CD4-positive, alpha-beta T cell treated with Interleukin-17A for 1 hour (primary cell): Measurements from ENCODE around the gene PTPRN2.
"Not testable (repeated sequence)": the region's sequence is repeated elsewhere in the genome, so short reads cannot be mapped to it uniquely, and the experiment has no call there.

Source experiments
- DNase-seq: peaks from one replicate; pipeline ENCODE4 v3.0.0-alpha.2; 2020

The PTPRN2 gene

DNA sequence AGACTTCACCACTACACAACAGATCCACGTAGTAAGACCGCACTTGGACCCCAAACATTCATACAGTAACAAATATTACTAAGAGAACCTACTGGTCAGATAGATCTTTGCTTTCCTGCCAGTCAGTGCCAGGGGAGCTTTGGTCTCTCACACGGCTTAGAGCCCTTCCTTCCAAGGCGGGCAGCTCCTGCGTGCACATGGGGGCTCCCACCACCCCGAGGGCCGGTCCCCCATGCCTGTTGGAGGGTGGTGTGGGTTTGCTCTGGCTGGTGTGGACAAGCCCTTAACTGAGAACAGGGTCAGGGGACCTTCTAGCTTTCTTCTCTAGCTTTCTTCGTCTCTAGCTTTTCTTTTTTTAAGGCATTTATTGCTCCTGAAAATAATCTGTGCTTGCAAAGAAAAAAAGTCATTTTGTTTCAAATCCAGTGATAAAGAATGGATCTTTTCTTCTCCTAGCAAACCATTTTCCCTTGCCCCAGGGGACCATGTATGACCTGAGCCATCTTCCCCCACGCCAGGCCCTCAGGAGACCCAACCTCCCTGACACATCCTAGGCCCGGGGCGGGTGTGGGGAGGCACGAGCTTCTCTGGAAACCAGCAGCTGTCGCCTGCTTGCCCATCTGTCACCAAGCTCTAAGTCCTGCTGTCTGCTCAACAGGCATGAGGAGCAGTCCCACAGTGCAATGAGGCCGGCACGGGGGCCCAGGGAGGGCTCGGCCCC, 591.1 kb downstream of the PTPRN2 start:
- no peak for DNase-seq

DNA sequence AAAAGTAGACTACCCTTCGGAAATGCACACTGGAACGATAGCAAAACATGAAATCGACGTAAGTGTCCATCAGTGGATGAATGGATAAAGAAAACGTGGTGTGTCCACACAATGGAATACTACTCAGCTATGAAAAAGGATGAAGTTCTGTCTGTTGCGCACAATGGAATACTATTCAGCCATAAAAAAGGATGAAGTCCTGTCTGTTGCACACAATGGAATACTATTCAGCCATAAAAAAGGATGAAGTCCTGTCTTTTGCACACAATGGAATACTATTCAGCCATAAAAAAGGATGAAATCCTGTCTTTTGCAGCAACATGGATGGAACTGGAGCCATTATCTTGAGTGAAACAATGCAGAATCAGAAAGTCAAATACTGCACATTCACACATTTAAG, 591.8 kb downstream of the PTPRN2 start:
- DNase-seq: no peak

DNA sequence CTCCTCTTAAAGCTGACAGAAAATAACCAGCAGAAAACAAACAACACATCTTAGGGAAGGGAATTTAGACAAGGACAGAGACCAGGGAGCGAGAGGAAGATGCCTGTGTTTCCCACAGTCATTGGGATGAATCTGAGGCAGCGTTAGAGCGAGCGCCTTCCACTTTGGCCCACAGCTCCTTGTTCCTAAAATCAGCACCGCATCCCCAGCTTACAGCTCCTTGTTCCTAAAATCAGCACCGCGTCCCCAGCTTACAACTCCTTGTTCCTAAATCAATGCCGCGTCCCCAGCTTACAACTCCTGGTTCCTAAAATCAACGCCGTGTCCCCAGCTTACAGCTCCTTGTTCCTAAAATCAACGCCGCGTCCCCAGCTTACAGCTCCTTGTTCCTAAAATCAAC, 593.3 kb downstream of the PTPRN2 start:
- no peak for DNase-seq

DNA sequence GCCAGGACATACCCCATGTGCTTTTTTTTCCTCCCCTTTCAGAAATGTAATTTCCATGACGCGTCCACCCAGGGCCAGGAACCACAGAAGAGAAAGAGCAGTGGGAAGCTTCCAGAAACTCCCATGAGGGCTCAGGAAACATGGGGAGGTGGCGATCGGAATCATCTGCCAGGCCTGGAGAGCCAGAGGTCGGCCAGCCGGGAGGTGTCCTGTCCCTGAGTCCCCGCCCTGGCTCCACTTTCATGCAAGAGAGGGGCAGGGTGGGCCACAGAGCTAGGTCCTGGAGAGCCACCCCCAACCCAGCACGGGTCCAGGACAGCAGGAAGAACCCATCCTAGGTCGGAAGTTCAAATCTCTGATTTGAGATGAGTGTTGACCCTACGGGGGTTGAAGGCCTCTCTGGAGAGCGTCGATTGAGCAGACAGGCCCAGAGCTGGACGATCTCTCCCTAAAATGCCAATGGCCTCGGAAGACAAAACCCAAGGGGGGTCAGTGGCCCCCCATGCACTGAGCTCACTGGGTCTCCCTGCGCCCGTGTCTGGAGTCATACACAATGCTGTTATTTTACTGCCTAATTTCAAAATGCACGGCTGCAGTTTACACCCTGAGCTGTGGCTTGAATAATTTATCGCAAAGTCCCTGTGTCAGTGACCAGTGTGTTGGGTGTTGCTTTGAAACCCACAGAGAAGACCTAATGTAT, 594.1 kb downstream of the PTPRN2 start:
- no peak for DNase-seq

DNA sequence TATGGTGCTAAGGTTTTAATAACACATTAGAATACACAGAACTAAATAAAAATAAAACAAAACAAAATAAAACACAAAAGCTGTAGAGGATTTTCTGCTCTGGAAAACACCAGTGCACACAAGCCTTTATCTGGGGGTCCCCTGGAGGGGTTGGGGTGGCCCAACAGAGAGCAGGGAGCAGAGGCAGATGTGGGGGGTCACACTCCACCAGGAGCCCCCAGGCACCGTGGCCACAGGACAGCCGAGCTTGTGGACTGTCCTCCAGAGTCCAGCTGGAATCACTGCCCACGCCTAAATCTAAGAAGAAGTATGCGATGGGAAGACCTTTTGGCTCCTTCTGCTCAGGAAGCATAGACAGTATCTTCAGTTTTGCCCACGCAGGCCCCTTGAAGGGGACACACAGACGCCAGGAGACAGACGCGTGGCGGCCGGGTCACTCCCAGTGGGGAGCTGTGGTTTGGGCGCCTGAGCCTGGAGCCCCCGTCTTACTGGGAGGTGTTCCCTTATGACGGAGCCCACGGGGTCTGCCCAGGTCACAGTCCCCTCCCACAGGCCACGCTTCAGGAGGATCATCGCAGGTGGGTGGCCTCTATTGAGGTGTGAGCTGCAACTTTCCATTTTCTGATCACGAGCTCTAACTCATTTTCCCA, 595.0 kb downstream of the PTPRN2 start:
- DNase-seq: no peak

DNA sequence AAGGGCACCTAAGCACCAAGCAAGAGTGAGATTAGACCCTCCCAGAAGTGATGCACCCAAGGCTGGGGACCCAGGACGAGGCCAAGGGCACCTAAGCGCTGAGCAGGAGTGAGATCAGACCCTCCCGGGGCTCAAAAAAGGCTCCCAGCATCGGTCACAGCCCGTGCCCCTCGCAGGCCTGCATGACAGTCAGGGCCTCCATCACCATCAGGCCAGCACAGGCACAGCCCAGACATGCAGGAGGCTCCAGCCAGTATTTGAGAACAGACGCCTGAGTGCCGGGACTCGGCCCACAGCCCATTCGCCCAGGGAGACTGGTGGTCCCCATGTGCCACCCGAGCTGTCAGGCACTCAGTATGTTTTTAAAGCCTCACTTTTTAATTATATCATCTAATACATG, 595.9 kb downstream of the PTPRN2 start:
- DNase-seq: no peak

DNA sequence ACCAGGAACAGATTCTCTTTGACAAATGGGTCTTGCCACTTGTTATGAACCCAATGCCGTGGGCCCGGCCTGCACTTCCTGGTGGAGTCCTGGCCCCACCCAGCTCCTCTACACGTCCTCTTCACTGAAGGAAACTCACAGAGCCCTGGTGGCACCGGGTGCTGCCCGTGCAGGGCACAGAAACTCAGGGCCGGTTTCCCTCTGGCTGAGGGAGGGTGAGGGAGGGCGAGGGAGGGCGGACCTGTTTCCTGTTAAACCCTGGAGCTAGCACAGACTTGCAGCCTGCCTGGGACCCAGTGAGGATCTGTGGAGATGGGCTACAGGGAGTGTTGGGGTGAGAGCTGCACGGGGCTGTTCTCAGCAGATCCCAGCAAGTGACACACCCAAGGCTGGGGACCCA, 596.3 kb downstream of the PTPRN2 start:
- DNase-seq: no peak

DNA sequence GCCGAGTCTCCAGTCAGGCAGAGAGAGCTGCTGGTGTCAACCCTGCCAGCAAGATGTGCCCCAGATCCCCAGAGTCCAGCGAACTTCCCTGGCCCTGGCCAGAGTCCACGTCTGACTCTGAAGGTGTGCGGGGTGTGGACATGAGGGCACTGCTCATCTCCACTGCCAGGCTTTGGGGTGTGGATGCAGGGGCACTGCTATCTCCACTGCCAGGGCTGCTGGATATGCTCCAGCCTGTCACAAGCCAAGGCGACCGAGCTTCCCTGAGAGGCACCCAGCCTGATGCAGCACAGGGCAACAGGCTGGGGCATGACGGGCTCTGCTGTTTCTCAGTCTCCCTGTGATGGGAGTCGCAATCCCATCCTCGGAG, 596.8 kb downstream of the PTPRN2 start:
- no peak for DNase-seq

DNA sequence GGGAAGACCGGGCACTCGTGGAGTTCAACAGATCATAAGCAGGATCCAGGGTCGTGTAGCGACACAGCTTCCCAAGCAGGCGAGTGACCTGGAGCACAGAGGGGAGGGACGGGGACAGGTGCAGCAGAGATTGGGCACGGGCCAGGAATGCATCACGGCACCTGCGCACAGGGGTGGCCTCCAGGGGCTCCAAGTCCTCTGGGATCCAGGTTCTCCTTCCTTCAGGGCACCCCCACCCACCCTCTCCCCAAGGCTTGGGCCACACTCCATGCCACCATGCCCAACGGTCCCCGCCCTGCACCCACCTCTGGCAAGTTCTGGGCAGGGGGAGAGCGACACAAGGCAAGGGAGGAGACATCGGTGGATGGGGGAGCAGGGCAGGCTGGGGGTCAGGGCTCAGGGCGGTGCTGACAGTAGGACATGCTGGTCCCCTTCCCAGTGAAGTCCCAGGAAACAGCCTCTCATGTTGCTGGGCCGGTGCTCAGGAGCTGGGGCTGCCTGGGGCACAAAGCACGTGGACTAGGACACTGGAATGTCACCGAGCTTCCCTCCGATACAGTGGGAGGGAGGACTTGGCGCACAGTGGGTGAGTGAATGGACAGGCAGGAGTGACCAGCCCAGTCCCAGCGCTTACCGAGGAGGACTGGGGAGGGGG, 597.3 kb downstream of the PTPRN2 start:
- DNase-seq: no peak

DNA sequence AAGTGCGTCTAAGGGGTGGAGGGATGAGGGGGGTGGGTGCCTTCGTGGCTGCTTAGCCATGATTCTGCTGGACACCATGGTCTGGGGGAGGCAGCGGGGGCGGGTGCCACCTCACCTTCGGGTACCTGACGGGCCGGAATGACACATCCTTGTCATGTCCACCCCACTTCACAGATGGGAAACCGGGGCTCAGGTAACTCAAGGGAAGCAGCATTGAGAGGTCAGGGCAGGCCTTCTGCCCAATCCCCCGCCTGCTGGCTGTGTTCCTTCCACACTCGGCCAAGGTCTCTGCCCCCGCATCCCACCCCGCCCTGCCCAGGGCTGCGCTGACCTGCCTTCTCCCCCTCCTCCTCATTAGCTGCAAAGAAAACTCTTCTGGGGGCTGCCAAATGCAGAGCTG, 598.0 kb downstream of the PTPRN2 start:
- no peak for DNase-seq

DNA sequence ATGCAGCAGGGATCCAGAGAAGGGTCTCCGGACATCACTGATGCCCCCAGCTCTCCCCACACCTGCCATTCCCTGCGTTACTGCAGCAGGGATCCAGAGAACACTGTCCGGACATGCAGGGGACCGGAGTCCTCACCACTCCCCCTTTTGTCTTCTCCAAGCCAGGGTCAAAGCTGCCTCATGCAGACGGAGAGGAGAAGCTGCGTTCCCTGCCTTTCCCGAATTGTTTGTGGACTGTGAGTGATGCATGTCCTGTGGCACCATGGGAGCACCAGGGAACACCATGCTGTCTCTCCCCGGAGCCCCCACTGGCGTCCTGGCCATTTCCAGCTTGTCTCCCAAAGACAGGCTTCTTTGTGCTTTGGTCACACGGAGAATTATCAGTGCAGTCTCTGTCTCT, 599.7 kb downstream of the PTPRN2 start:
- no peak for DNase-seq

DNA sequence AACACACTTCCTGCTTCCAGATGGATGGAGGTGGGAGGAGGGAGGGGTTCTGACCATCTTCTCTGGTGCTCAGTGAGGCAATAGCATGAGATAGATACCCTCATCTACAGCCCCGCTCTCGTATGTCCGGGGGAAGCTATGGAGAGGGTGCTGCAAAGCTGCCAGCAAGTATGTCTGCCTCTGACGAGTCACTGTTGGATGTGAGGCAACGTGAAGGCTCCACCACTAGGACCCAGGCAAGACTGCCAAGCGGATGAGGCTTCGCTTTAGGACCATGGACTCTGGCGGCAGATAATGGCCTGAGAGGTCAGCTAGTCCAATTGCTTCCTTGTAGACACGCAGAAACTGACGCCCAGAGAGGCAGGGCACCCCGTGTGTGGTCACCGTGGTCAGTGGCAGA, 601.6 kb downstream of the PTPRN2 start:
- DNase-seq: no peak

DNA sequence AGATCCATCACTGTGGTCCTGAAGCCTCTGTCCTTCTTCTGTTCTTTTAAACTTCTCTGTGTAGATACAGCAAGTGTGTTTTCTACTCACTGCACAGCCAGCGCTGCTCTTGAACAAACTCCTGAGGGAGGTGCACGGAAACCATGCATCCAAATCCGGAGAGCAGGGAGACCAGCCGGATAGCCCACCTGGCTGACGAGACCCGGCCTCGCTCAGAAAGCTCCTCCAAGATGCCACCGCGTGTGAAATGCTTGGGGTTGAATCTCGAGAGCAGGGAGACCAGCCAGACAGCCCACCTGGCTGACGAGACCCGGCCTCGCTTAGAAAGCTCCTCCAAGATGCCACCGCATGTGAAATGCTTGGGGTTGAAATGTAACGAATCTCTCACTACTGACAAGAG, 602.0 kb downstream of the PTPRN2 start:
- DNase-seq: no peak

DNA sequence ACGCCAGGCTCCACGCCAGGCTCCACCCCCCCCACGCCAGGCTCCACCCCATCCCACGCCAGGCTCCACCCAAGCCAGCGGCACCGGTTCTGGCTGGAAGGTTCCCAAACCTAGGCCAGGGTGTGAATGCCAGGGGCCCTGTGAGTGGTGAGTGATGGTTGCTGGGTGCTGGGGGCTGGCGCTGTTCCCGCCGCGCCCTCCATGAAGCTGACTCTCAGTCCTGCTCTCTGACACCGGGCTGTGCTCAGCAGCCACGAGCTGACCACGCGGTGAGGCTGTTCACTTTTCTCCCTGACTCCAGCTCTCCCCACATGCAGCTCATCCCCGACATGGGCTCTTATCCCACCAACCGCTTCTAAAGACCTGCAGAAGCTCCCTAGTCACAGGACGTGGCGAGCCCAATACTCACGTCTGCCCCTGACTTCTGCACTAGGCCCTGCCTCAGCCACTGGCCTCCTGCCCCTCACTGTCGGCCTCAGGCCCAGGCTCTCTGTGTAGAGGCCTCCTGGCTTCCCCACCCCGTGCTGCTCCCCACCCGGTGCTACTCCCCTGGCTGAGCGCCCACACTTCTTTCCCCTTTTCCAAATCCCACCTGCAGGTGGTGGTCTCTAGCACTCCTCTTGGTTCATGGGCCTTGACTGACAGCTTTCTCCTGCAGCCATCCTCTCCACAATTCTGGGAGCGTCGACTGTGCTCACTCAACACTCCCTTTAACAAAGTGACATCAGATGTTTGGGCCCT, 603.0 kb downstream of the PTPRN2 start:
- DNase-seq: no peak

DNA sequence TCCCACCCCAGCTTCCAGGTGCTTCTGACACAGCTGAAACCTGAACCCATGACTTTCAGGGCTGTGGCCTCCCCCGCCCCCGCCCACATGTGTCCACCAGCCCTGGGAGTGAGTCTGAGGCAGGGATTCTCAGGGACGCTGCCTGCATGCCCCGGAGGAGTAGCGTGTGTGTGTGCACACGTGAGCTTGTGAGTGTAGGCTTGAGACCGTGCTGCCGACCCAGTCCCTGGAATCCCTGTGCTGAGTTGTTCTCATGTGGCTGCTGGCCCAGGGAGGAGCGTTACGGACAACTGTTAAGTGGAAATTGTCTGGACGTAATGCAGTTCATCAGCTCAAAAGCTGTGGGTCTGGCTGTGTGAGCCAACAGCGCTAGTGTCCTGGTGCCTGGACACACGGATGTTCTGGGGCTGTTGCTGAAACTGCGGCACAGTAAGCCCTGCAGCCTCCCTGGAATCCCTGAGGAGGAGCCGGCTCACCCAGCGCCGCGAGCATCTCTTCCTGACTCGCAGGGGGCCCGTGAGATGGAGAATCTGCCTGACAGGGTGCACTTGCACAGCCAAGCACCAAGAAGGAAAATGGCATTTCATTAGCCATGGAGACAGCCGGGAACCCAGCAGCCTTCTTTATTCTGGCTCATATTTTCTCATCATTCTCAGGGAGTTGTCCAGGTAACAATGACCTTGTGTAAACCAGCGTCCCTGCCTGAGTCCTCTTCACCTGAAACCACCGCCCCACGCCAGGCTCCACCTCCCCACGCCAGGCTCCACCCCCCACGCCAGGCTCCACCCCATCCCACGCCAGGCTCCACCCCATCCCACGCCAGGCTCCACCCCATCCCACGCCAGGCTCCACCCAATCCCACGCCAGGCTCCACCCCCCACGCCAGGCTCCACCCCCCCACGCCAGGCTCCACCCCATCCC, 603.9 kb downstream of the PTPRN2 start:
- DNase-seq: no peak

DNA sequence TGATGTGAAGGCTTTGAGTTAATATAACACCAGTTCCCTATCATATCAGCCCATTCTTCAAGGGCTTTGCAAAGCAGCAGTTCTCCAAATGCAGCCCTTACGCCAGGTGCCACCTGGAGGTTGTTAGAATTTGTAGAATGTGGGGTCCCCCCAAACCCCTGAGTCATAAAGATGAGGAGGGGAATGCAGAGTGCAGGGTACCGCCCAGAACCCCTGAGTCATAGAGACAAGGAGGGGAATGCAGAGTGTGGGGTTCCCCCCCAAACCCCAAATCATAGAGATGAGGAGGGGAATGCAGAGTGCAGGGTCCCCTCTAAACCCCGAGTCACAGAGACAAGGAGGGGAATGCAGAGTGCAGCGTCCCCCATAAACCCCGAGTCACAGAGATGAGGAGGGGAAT, 605.8 kb downstream of the PTPRN2 start:
- DNase-seq: no peak

DNA sequence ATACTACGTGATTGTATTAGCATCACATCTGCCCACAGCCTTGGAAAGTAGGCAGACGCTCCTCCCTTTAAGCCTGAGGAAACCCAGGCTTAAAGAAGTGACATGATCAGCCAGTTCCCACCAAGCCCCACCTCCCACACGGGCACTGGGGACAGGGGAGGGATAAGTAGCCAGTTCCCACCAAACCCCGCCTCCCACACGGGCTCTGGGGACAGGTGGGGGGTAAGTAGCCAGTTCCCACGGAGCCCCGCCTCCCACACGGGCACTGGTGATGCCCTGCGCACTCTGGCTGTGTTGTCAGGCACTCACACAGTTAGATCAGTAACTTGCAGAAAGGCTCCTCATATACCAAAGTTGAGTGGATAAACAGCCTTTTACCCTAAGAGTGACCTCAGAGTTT, 606.8 kb downstream of the PTPRN2 start:
- no peak for DNase-seq

DNA sequence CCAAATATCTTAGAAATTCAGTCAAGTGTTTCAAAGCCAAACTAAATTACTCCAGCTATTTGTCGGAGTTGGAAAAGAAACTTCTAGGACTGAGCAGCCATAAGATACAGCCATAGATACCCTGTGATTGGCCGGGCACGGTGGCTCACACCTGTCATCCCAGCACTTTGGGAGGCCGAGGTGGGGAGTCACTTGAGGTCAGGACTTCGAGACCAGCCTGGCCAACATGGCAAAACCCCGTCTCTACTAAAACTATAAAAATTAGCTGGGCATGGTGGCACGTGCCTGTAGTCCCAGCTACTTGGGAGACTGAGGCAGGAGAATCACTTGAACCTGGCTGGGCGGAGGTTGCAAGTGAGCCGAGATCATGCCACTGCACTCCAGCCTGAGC, 607.3 kb downstream of the PTPRN2 start:
- not testable (repeated sequence) for DNase-seq

DNA sequence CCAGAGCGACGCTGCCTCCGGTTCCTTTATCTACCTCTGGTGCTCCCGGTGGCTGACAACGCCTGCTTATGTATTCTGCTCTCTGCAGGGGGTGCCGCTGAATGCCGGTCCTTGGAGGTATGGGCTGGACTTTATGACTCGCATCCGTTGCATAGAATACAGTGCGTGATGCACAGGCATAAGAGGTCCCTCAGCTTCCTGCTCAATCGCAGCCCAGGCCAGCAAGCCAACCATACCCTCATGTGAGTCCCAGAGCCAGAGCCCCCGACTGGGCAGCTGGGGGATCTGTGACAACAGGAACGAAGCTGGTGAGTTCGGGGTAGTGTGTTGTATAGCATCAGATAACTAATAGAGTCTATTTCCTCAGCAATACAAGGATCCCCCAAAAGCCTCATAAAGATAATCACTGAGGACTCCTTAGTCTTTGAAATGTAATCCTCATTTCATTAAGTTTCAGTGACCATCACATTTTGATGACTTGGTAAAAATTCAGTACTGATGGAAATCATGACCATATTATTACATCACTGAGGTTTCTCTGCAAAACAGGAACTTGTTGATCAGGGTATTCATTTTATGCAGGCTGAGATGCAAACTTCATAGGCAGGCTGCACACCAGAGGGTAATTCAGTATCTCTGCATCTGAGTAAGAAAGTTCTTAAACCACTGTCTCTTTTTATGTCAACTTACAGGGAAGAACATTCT, 607.8 kb downstream of the PTPRN2 start:
- DNase-seq: no peak

DNA sequence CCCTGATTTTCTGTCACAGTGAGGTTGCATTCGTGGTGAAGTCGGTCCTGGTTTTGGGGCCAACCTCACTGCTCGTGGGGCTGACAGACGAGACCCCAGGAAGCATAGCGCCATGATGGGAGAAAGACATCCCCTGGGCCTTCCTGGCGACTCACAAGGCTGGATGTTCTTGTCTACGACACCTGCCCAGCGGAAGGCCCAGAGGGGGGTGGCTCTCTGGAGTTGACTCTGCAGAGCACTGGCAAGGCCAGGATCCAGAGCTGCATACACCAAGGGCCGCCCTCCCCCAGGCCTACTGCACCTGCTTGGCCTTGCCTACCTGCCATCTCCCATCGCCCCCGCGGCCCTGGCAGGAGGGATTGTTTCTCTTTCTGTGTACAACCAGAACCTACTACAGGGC, 608.9 kb downstream of the PTPRN2 start:
- DNase-seq: no peak
